ENCODE data around the gene SCN5A.

The SCN5A gene

GRCh38 chr3:38575279-38575843 is 74.1 kb downstream of the SCN5A start:
- no peak for TF ChIP-seq OSR1 (CRISPR knock-in tag; IDR thresholded peaks at IDR 0.05)
- TF ChIP-seq TCF4 (CRISPR knock-in tag; IDR thresholded peaks at IDR 0.05; ENCODE audit: borderline replicate concordance) = no peak
- no peak for TF ChIP-seq SNAI2 (CRISPR knock-in tag; IDR thresholded peaks at IDR 0.05)
- TF ChIP-seq POU6F1 (CRISPR knock-in tag; IDR thresholded peaks at IDR 0.05; ENCODE audit: borderline replicate concordance, low read depth) = no peak
- no peak for TF ChIP-seq PATZ1 (CRISPR knock-in tag; IDR thresholded peaks at IDR 0.05; ENCODE audit: borderline replicate concordance)
- ATAC-seq = no peak

- TF ChIP-seq BACH2 (CRISPR knock-in tag; IDR thresholded peaks at IDR 0.05; ENCODE audit: borderline replicate concordance) = no peak
- peak; percentile 73; the same call in 1 of the 2 replicates for TF ChIP-seq ZNF70 (CRISPR knock-in tag; IDR thresholded peaks at IDR 0.05)
- TF ChIP-seq ZFP30 (CRISPR knock-in tag; IDR thresholded peaks at IDR 0.05) = no peak
- peak; percentile 37; the same call in 1 of the 2 replicates for TF ChIP-seq TCF4 (CRISPR knock-in tag; IDR thresholded peaks at IDR 0.05; ENCODE audit: borderline replicate concordance)
- peak; percentile 66; the same call in 2 of the 3 replicates for ATAC-seq
Observed at GRCh38 chr3:38574411-38575278, 74.8 kb downstream of the SCN5A start.

GRCh38 chr3:38573556-38573955 is 75.9 kb downstream of the SCN5A start:
- no peak for ATAC-seq
- TF ChIP-seq TOX (CRISPR knock-in tag; IDR thresholded peaks at IDR 0.05; ENCODE audit: borderline replicate concordance) (no peak), ZFP30 (CRISPR knock-in tag; IDR thresholded peaks at IDR 0.05) (no peak), ARNTL (CRISPR knock-in tag; IDR thresholded peaks at IDR 0.05; ENCODE audit: borderline replicate concordance, low read depth) (no peak), ZNF70 (CRISPR knock-in tag; IDR thresholded peaks at IDR 0.05) (no peak), ZNF565 (CRISPR knock-in tag; conservative IDR thresholded peaks at IDR 0.05; ENCODE audit: low read depth) (no peak), TSHZ2 (CRISPR knock-in tag; IDR thresholded peaks at IDR 0.05) (no peak), CREB5 (CRISPR knock-in tag; IDR thresholded peaks at IDR 0.05; ENCODE audit: low read depth) (no peak), CSDC2 (CRISPR knock-in tag; IDR thresholded peaks at IDR 0.05) (no peak), ISL1 (CRISPR knock-in tag; IDR thresholded peaks at IDR 0.05) (no peak), TCF4 (CRISPR knock-in tag; IDR thresholded peaks at IDR 0.05; ENCODE audit: borderline replicate concordance) (no peak), ESRRG (CRISPR knock-in tag; IDR thresholded peaks at IDR 0.05) (no peak), PATZ1 (CRISPR knock-in tag; IDR thresholded peaks at IDR 0.05; ENCODE audit: borderline replicate concordance) (no peak), RARB (CRISPR knock-in tag; IDR thresholded peaks at IDR 0.05) (no peak), PPARA (CRISPR knock-in tag; IDR thresholded peaks at IDR 0.05; ENCODE audit: borderline replicate concordance) (no peak)

All from SK-N-SH treated with all-trans-retinoic acid at 6 μM for 48 hours (cell line).